H9 (cell line): Measurements from ENCODE around the gene RRAD. TPM values are rescaled to one million over a fixed set of nuclear protein-coding genes. Genes with fewer than 3 reads are reported as not detected.
A peak's percentile ranks its signal among the peaks of the same experiment; 100 is the strongest.

Experiments used
- DNase-seq: peaks from one replicate; pipeline ENCODE4 v3.0.0-alpha.2; 2017
- H2AFZ ChIP-seq: one replicate; pipeline ENCODE4 v1.6.1; 2013; ENCODE audit warnings: mild to moderate bottlenecking, low read length, control low read depth, moderate library complexity
- H2AK5ac ChIP-seq: 2 replicates; pipeline ENCODE4 v1.6.1; 2013; ENCODE audit warnings: low read length, control low read depth, mixed read lengths; ENCODE audit not compliant: insufficient read length
- H2BK120ac ChIP-seq: one replicate; pipeline ENCODE4 v1.6.1; 2013; ENCODE audit warnings: low read depth, mild to moderate bottlenecking, low read length, control low read depth, inconsistent platforms; ENCODE audit not compliant: poor library complexity, severe bottlenecking
- H2BK12ac ChIP-seq: 2 replicates; pipeline ENCODE4 v1.6.1; 2013; ENCODE audit warnings: low read length, control low read depth, mixed read lengths, low read depth; ENCODE audit not compliant: insufficient read length
- H2BK15ac ChIP-seq: 2 replicates; pipeline ENCODE4 v1.6.1; 2013; ENCODE audit warnings: low read depth, low read length, control low read depth
- H2BK20ac ChIP-seq: one replicate; pipeline ENCODE4 v1.6.1; 2013; ENCODE audit warnings: low read depth, mild to moderate bottlenecking, low read length, control low read depth, inconsistent platforms; ENCODE audit not compliant: poor library complexity, severe bottlenecking
- H2BK5ac ChIP-seq: 2 replicates; pipeline ENCODE4 v1.6.1; 2013; ENCODE audit warnings: low read length, control low read depth, mixed read lengths; ENCODE audit not compliant: insufficient read length
- H3K14ac ChIP-seq: 2 replicates; pipeline ENCODE4 v1.6.1; 2013; ENCODE audit warnings: low read length, control low read depth; ENCODE audit not compliant: insufficient read depth
- H3K18ac ChIP-seq: 2 replicates; pipeline ENCODE4 v1.6.1; 2013; ENCODE audit warnings: low read depth, mild to moderate bottlenecking, mixed read lengths, low read length, control low read depth; ENCODE audit not compliant: insufficient read length
- H3K23ac ChIP-seq: 2 replicates; pipeline ENCODE4 v1.6.1; 2013; ENCODE audit warnings: low read length, control low read depth, mixed read lengths, low read depth; ENCODE audit not compliant: insufficient read length
- H3K23me2 ChIP-seq: 2 replicates; pipeline ENCODE4 v1.6.1; 2013; ENCODE audit warnings: low read depth, mild to moderate bottlenecking, mixed read lengths, low read length, control low read depth; ENCODE audit not compliant: insufficient read length, poor library complexity, severe bottlenecking
- H3K27ac ChIP-seq: 2 replicates; pipeline ENCODE4 v1.5.1; 2013; ENCODE audit warnings: low read length, control low read depth, mixed read lengths, low read depth; ENCODE audit not compliant: insufficient read length
- H3K27me3 ChIP-seq: 2 replicates; pipeline ENCODE4 v1.6.1; 2013; ENCODE audit warnings: low read length, control low read depth, inconsistent platforms; ENCODE audit not compliant: insufficient read depth
- H3K4ac ChIP-seq: 2 replicates; pipeline ENCODE4 v1.6.1; 2013; ENCODE audit warnings: low read depth, mild to moderate bottlenecking, control low read depth, inconsistent platforms, low read length, moderate library complexity
- H3K4me1 ChIP-seq: 2 replicates; pipeline ENCODE4 v1.6.1; 2013; ENCODE audit warnings: low read length, control low read depth, inconsistent platforms; ENCODE audit not compliant: insufficient read depth
- H3K4me2 ChIP-seq: 2 replicates; pipeline ENCODE4 v1.6.1; 2013; ENCODE audit warnings: low read length, control low read depth, mixed read lengths; ENCODE audit not compliant: insufficient read length, insufficient read depth
- H3K56ac ChIP-seq: 2 replicates; pipeline ENCODE4 v1.6.1; 2013; ENCODE audit warnings: low read depth, mild to moderate bottlenecking, mixed read lengths, low read length, control low read depth; ENCODE audit not compliant: insufficient read length
- H3K79me1 ChIP-seq: 2 replicates; pipeline ENCODE4 v1.6.1; 2013; ENCODE audit warnings: low read depth, mild to moderate bottlenecking, moderate library complexity, low read length, control low read depth, inconsistent platforms; ENCODE audit not compliant: insufficient read depth, poor library complexity, severe bottlenecking
- H3K79me2 ChIP-seq: 2 replicates; pipeline ENCODE4 v1.6.1; 2013; ENCODE audit warnings: low read length, control low read depth, inconsistent platforms; ENCODE audit not compliant: insufficient read depth
- H3K9ac ChIP-seq: 2 replicates; pipeline ENCODE4 v1.6.1; 2013; ENCODE audit warnings: low read length, control low read depth, mixed read lengths; ENCODE audit not compliant: insufficient read length; ENCODE audit errors: extremely low read depth
- H3K9me3 ChIP-seq: one replicate; pipeline ENCODE4 v1.6.1; 2013; ENCODE audit warnings: low read depth, low read length, inconsistent platforms; ENCODE audit not compliant: control insufficient read depth
- H3T11ph ChIP-seq: one replicate; pipeline ENCODE4 v1.6.1; 2013; ENCODE audit warnings: mild to moderate bottlenecking, low read length, control low read depth, inconsistent platforms
- H4K20me1 ChIP-seq: one replicate; pipeline ENCODE4 v1.6.1; 2013; ENCODE audit not compliant: control insufficient read depth, insufficient read length, insufficient read depth
- H4K5ac ChIP-seq: 2 replicates; pipeline ENCODE4 v1.6.1; 2013; ENCODE audit warnings: low read depth, mild to moderate bottlenecking, mixed read lengths, low read length, control low read depth; ENCODE audit not compliant: insufficient read length
- H4K8ac ChIP-seq: replicated peaks from 2 replicates; pipeline ENCODE4 v1.6.1; 2013; ENCODE audit warnings: low read length, control low read depth, mixed read lengths, low read depth; ENCODE audit not compliant: insufficient read length
- H4K91ac ChIP-seq: 2 replicates; pipeline ENCODE4 v1.6.1; 2013; ENCODE audit warnings: low read depth, mild to moderate bottlenecking, moderate library complexity, mixed read lengths, low read length, control low read depth; ENCODE audit not compliant: insufficient read length
- H3K27ac Mint-ChIP-seq, 3 experiments: 2 replicates in 2 of 3; 3 replicates in 1 of 3; pipeline ENCODE4 v1.8.0; 2020 to 2021; ENCODE audit warnings: mixed read lengths in 3 of 3, mild to moderate bottlenecking in 1 of 3, moderate library complexity in 1 of 3
- H3K27me3 Mint-ChIP-seq: 2 replicates; pipeline ENCODE4 v1.8.0; 2021; ENCODE audit warnings: low read depth, mild to moderate bottlenecking, moderate library complexity, mixed read lengths
- H3K36me3 Mint-ChIP-seq, 3 experiments: 2 replicates in 2 of 3; 3 replicates in 1 of 3; pipeline ENCODE4 v1.8.0; 2020 to 2021; ENCODE audit warnings: low read depth in 3 of 3, mixed read lengths in 3 of 3; ENCODE audit not compliant: insufficient read depth in 1 of 3
- H3K4me1 Mint-ChIP-seq, 2 experiments: 2 replicates each; pipeline ENCODE4 v1.8.0; 2020; ENCODE audit warnings: mixed read lengths in 2 of 2
- H3K4me3 Mint-ChIP-seq, 2 experiments: 2 replicates in 1 of 2; 3 replicates in 1 of 2; pipeline ENCODE4 v1.8.0; 2020 to 2021; ENCODE audit warnings: mild to moderate bottlenecking in 2 of 2, mixed read lengths in 2 of 2, moderate library complexity in 1 of 2
- H3K9me3 Mint-ChIP-seq, 2 experiments: 2 replicates in 1 of 2; 3 replicates in 1 of 2; pipeline ENCODE4 v1.8.0; 2020; ENCODE audit warnings: mild to moderate bottlenecking in 2 of 2, mixed read lengths in 2 of 2, moderate library complexity in 1 of 2
- WGBS: extraction: QIAGEN DNeasy Blood & Tissue Kit; methylation state at CpG from one replicate; pipeline ENCODE4 v1.1.7; 2013; ENCODE audit warnings: missing lambda C conversion rate, low lambda C conversion rate, mixed read lengths; ENCODE audit not compliant: insufficient read length; ENCODE audit errors: extremely low coverage; 5-methylcytosine and 5-hydroxymethylcytosine counted together
- total RNA-seq: library from RNA; stranded (reverse); gene quantifications from 2 replicates; pipeline ENCODE4 v1.2.1, GENCODE V29; 2021
- TF ChIP-seq, protein P1 (sequence below): fragments of 200-600 bp; sonication (generic); conservative IDR thresholded peaks from 3 replicates; pipeline ENCODE4 v1.8.0; 2021; ENCODE audit warnings: antibody characterized with exemption, mild to moderate bottlenecking

RRAD gene
- total RNA-seq, 1 experiment from 2014 or later: 0.72 TPM

DNA sequence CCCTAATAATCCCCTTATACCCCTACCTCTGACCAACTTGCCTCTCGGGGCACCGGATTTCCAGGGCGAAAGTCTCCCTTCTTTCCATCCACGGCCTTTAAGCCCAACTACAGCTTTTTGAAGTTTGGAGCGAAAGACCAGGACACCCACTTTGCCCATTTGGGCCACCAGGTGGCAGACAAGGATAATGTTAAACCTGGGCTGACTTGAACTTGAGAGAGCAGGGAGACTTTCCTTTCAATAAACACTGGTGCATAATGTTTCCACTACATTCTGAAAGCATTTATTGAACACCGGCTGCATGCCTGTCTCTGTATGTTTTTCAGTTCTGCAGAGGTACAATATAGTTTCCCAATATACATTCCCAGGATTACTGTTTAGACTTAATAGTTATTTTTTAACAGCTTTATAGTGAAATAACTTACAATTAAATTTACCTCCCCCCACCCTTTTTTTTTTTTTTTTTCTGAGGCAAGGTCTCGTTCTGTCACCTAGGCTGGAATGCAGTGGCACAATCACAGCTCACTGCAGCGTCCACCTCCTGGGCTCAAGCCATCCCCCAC is 28.8 kb upstream of the RRAD start:
- no CpG with 5 or more reads among the region's 8 CpGs for WGBS
- Mint-ChIP-seq H3K27ac (no peak overlapping the region), H3K4me3 (no peak overlapping the region), H3K27me3 (peaks cover 14% of the 10 kb centered on the region), H3K36me3 (peaks cover 0 to 8% (median 6%) of the 10 kb centered on the region in 3 experiments; a peak in 4 of 7 replicates), H3K9me3 (peaks cover 6 to 8% of the 10 kb centered on the region in 2 experiments; a peak in 3 of 5 replicates), H3K4me1 (peaks cover 9% of the 10 kb centered on the region in 2 experiments)
- Histone ChIP-seq H3K27me3 (peaks cover 6% of the 10 kb centered on the region; the same call in 1 of the 2 replicates), H3K79me2 (no peaks in the 10 kb centered on the region), H3K23me2 (no peaks in the 10 kb centered on the region), H3K4me2 (no peak overlapping the region), H3K79me1 (no peaks in the 10 kb centered on the region), H2BK15ac (no peak overlapping the region), H3K23ac (no peak overlapping the region), H3T11ph (no peak overlapping the region), H4K20me1 (no peaks in the 10 kb centered on the region), H2BK120ac (no peak overlapping the region), H2AK5ac (no peak overlapping the region), H4K8ac (no peak overlapping the region), H2BK20ac (no peak overlapping the region), H3K9me3 (no peaks in the 10 kb centered on the region), H3K14ac (no peak overlapping the region), H2AFZ (no peak overlapping the region), H4K5ac (no peak overlapping the region), H2BK5ac (no peak overlapping the region), H3K4ac (no peak overlapping the region), H3K9ac (no peak overlapping the region), H3K27ac (no peak overlapping the region), H3K4me1 (no peaks in the 10 kb centered on the region), H4K91ac (no peak overlapping the region), H3K56ac (no peak overlapping the region), H2BK12ac (no peak overlapping the region), H3K18ac (no peak overlapping the region)
- TF ChIP-seq, protein P1, sequence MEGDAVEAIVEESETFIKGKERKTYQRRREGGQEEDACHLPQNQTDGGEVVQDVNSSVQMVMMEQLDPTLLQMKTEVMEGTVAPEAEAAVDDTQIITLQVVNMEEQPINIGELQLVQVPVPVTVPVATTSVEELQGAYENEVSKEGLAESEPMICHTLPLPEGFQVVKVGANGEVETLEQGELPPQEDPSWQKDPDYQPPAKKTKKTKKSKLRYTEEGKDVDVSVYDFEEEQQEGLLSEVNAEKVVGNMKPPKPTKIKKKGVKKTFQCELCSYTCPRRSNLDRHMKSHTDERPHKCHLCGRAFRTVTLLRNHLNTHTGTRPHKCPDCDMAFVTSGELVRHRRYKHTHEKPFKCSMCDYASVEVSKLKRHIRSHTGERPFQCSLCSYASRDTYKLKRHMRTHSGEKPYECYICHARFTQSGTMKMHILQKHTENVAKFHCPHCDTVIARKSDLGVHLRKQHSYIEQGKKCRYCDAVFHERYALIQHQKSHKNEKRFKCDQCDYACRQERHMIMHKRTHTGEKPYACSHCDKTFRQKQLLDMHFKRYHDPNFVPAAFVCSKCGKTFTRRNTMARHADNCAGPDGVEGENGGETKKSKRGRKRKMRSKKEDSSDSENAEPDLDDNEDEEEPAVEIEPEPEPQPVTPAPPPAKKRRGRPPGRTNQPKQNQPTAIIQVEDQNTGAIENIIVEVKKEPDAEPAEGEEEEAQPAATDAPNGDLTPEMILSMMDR: peak; percentile 87
- DNase-seq: peak; percentile 75
